OCI-LY3 (cell line): ENCODE data around the gene MID2.

ENCODE experiments used
- H2AFZ ChIP-seq: fragments of 200-600, 300-600 bp; shearing (Covaris generic); 2 replicates; pipeline ENCODE4 v1.6.0; 2014; ENCODE audit warnings: antibody characterized with exemption, low read depth, low read length
- H3K27ac ChIP-seq: fragments of 200-600, 300-600 bp; sonication (generic); 2 replicates; pipeline ENCODE4 v1.5.1; 2014; ENCODE audit warnings: mild to moderate bottlenecking, low read length, moderate library complexity, mixed read lengths
- H3K27me3 ChIP-seq: fragments of 200-600, 300-600 bp; sonication (generic); 2 replicates; pipeline ENCODE4 v1.6.1; 2014; ENCODE audit warnings: low read depth, low read length, mixed read lengths
- H3K36me3 ChIP-seq: fragments of 200-600, 300-600 bp; sonication (generic); replicated peaks from 2 replicates; pipeline ENCODE3; 2014; ENCODE audit warnings: low read depth, low read length, mixed read lengths
- H3K4me1 ChIP-seq: fragments of 300-600, 200-600 bp; sonication (generic); 2 replicates; pipeline ENCODE4 v1.6.1; 2014; ENCODE audit warnings: low read length, mixed read lengths
- H3K4me2 ChIP-seq: fragments of 200-600, 300-600 bp; sonication (generic); 2 replicates; pipeline ENCODE4 v1.6.1; 2014; ENCODE audit warnings: low read length, mixed read lengths
- H3K4me3 ChIP-seq: fragments of 300-600, 200-600 bp; sonication (generic); 2 replicates; pipeline ENCODE4 v1.5.1; 2014; ENCODE audit warnings: antibody characterized with exemption, mild to moderate bottlenecking, low read length, moderate library complexity
- H3K79me2 ChIP-seq: fragments of 300-600, 200-600 bp; shearing (Covaris generic); 2 replicates; pipeline ENCODE4 v1.6.1; 2014; ENCODE audit warnings: mild to moderate bottlenecking, low read length, mixed read lengths
- H3K9ac ChIP-seq: fragments of 300-600, 200-600 bp; shearing (Covaris generic); 2 replicates; pipeline ENCODE4 v1.6.0; 2014; ENCODE audit warnings: mild to moderate bottlenecking, low read length, moderate library complexity
- H3K9me3 ChIP-seq: fragments of 200-600, 300-600 bp; shearing (Covaris generic); 2 replicates; pipeline ENCODE4 v1.6.1; 2014; ENCODE audit warnings: low read length, mixed read lengths; ENCODE audit not compliant: insufficient read depth
- H4K20me1 ChIP-seq: fragments of 200-600, 300-600 bp; sonication (generic); 2 replicates; pipeline ENCODE4 v1.6.1; 2016; ENCODE audit warnings: low read length, mixed read lengths; ENCODE audit not compliant: insufficient read depth
- EZH2phosphoT487 ChIP-seq: fragments of 200-600 bp; shearing (Covaris generic); IDR thresholded peaks from 2 replicates; pipeline ENCODE4 v1.6.1; 2018; ENCODE audit warnings: antibody characterized with exemption, mixed run types, low read depth
- TF ChIP-seq, protein P1 (sequence below): fragments of 200-600, 300-600 bp; sonication (generic); IDR thresholded peaks from 2 replicates; pipeline ENCODE4 v1.5.1; 2014; ENCODE audit warnings: antibody characterized with exemption, low read length, low read depth

MID2 gene

DNA sequence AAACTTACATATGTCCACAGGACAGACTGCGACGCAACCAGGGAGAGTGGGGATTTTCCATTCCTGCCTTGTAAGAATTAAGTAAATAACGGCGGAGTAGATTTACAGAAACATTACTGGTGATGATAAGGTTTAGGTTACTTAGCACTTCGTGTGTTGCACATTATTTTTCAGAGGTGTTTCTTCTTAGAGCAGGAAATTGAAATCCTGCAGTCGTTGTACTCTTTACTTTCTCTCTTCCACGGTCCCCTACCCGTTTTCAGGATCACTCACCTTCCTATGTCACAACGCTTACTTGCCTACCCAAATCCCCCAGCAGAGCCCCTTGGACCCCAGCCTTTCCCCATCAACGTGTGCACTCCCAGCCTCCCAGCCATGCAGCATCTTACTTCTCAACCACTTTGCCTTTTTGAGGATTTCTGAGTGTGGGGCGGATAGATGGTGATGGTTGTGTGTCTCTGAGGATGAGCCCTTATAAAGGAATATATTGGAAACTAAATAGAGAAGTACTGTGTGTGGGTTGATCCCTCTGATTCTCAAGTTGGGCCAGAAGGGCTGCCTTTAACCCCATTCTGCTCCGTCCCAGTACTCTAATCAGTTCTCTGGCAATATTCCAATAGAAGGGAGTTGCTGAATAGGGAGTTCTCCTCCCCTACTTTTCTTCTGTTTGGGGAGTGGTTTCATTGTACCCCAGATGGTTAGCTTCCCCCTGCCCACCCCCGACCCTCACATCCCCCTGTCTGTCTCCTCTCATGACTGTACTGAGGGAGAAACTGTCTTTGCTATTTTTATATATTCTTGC is 1.6 kb downstream of the MID2 start:
- Histone ChIP-seq H3K9ac (no peak overlapping the region), H3K79me2 (no peaks in the 10 kb centered on the region), H3K4me3 (no peak overlapping the region), H3K27ac (no peak overlapping the region), H3K4me1 (no peaks in the 10 kb centered on the region), H4K20me1 (no peaks in the 10 kb centered on the region), H2AFZ (no peak overlapping the region), H3K27me3 (no peaks in the 10 kb centered on the region), H3K36me3 (no peaks in the 10 kb centered on the region), H3K4me2 (no peak overlapping the region), H3K9me3 (no peaks in the 10 kb centered on the region)
- no peak for TF ChIP-seq EZH2phosphoT487
- TF ChIP-seq, protein P1, sequence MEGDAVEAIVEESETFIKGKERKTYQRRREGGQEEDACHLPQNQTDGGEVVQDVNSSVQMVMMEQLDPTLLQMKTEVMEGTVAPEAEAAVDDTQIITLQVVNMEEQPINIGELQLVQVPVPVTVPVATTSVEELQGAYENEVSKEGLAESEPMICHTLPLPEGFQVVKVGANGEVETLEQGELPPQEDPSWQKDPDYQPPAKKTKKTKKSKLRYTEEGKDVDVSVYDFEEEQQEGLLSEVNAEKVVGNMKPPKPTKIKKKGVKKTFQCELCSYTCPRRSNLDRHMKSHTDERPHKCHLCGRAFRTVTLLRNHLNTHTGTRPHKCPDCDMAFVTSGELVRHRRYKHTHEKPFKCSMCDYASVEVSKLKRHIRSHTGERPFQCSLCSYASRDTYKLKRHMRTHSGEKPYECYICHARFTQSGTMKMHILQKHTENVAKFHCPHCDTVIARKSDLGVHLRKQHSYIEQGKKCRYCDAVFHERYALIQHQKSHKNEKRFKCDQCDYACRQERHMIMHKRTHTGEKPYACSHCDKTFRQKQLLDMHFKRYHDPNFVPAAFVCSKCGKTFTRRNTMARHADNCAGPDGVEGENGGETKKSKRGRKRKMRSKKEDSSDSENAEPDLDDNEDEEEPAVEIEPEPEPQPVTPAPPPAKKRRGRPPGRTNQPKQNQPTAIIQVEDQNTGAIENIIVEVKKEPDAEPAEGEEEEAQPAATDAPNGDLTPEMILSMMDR = no peak

DNA sequence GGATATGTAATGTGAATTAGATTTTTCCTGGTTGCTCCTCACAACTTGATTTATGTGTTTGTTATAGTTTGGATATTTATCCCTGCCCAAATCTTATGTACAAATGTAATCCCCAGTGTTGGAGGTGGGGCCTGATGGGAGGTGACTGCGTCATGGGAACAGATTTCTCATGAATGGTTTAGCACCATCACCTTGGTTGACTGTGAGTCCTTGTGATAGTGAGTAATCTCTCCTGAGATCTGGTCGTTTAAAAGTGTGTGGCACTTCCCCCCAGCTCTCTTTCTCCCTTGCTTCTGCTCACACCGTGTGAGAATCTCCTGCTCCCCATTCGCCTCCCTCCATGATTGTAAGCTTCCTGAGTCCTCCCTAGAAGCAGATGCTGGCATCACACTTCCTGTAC is 2.2 kb downstream of the MID2 start:
- Histone ChIP-seq H3K4me3 (no peak overlapping the region), H3K27me3 (no peaks in the 10 kb centered on the region), H3K36me3 (no peaks in the 10 kb centered on the region), H4K20me1 (no peaks in the 10 kb centered on the region), H3K4me2 (no peak overlapping the region), H3K9ac (no peak overlapping the region), H3K79me2 (no peaks in the 10 kb centered on the region), H2AFZ (no peak overlapping the region), H3K9me3 (no peaks in the 10 kb centered on the region), H3K27ac (no peak overlapping the region), H3K4me1 (no peaks in the 10 kb centered on the region)
- TF ChIP-seq, protein P1 = no peak
- no peak for TF ChIP-seq EZH2phosphoT487

DNA sequence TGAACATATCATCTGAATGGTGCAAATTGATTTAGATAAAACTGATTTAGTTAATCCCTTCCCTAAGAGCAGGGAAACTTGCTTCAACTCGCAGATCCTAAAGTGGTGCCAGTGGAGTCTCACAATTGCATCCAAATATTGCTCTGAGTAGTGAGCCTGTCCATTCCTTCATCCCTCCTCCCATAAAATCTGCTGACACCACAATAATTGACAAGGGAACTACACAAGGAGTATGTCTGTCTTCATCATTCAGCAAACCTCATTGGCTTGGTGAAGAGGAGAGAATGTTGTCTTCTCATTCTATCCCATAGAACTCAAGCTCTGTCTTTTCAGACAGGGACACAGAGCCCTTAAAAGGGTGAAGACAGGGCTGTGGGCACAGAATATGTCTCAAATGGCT is 4.2 kb downstream of the MID2 start:
- H3K4me2 ChIP-seq = no peak overlapping the region
- no peaks in the 10 kb centered on the region for H3K36me3 ChIP-seq
- no peaks in the 10 kb centered on the region for H3K79me2 ChIP-seq
- no peaks in the 10 kb centered on the region for H3K27me3 ChIP-seq
- no peak overlapping the region for H3K4me3 ChIP-seq
- H3K27ac ChIP-seq = no peak overlapping the region
- H3K9me3 ChIP-seq = no peaks in the 10 kb centered on the region
- H3K4me1 ChIP-seq = no peaks in the 10 kb centered on the region
- no peak overlapping the region for H2AFZ ChIP-seq
- no peak overlapping the region for H3K9ac ChIP-seq
- TF ChIP-seq, protein P1 = no peak
- no peak for TF ChIP-seq EZH2phosphoT487
- H4K20me1 ChIP-seq = no peaks in the 10 kb centered on the region

DNA sequence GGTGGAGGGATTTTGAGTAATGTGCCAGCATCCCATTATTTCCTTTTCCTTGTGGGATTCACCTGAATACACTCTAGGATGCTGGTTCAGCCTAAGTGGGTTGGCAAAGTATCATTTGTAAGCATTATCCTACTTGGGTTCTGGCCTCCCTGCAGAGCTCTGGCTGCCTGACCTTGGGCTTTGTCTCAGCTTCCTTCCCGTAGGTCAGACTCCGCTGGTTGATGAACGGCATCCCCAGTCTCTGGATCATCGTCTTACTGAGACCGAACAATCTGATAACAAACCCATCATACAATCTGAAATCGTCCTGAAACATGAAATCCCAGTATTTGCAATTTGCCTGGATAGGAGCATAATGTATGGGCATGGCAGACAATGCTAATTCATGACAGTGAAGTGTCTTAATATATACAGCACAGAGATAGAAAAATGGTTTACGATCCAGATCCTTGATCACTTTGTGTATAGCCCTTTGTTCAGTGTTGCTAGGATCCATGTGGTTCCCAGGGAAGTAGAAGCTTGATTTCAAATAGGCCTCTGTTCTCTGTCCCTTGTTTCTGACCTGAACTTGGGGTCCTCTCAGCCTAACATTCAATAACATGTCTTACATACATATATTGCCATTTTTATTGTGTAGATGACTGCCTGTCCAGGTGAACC is 5.5 kb downstream of the MID2 start:
- Histone ChIP-seq H3K79me2 (no peaks in the 10 kb centered on the region), H3K4me2 (no peak overlapping the region), H3K9ac (no peak overlapping the region), H3K9me3 (no peaks in the 10 kb centered on the region), H3K27ac (no peak overlapping the region), H2AFZ (no peak overlapping the region), H4K20me1 (no peaks in the 10 kb centered on the region), H3K4me1 (no peaks in the 10 kb centered on the region), H3K27me3 (no peaks in the 10 kb centered on the region), H3K4me3 (no peak overlapping the region), H3K36me3 (no peaks in the 10 kb centered on the region)
- TF ChIP-seq, protein P1 = no peak
- TF ChIP-seq EZH2phosphoT487 = no peak
